ENCODE data around the gene LIMCH1.
"Not testable (repeated sequence)": the region's sequence is repeated elsewhere in the genome, so short reads cannot be mapped to it uniquely, and the experiment has no call there.

Gene LIMCH1

GRCh38 chr4:41727861-41728572 lies 190.1 kb downstream of the LIMCH1 start:
- DNase-seq (ENCODE audit: low spot score): no peak

GRCh38 chr4:41728573-41728913 lies 190.6 kb downstream of the LIMCH1 start:
- no peak for DNase-seq (ENCODE audit: low spot score)

- DNase-seq (ENCODE audit: low spot score): no peak
These were observed 193.7 kb downstream of the LIMCH1 start for GRCh38 chr4:41731569-41732126.

- no peak for DNase-seq (ENCODE audit: low spot score)
These were observed 196.4 kb downstream of the LIMCH1 start for GRCh38 chr4:41734371-41734770.

GRCh38 chr4:41737491-41737890 lies 199.5 kb downstream of the LIMCH1 start:
- not testable (repeated sequence) for DNase-seq (ENCODE audit: low spot score)

- no peak for DNase-seq (ENCODE audit: low spot score)
These were observed 203.4 kb downstream of the LIMCH1 start for GRCh38 chr4:41741354-41741753.

- no peak for DNase-seq (ENCODE audit: low spot score)
These were observed 206.8 kb downstream of the LIMCH1 start for GRCh38 chr4:41744572-41745291.

GRCh38 chr4:41745292-41746024 lies 207.5 kb downstream of the LIMCH1 start:
- DNase-seq (ENCODE audit: low spot score): no peak

- DNase-seq (ENCODE audit: low spot score): no peak
These were observed 208.1 kb downstream of the LIMCH1 start for GRCh38 chr4:41746025-41746439.

- no peak for DNase-seq (ENCODE audit: low spot score)
These were observed 208.7 kb downstream of the LIMCH1 start for GRCh38 chr4:41746440-41747229.

GRCh38 chr4:41747230-41748055 lies 209.5 kb downstream of the LIMCH1 start:
- DNase-seq (ENCODE audit: low spot score): no peak

GRCh38 chr4:41748074-41748570 lies 210.2 kb downstream of the LIMCH1 start:
- DNase-seq (ENCODE audit: low spot score): no peak

GRCh38 chr4:41748571-41749475 lies 210.9 kb downstream of the LIMCH1 start, which contains the start of gene PHOX2B:
PHOX2B (minus strand) TSS chr4:41748725; CDS start chr4:41748610, 115 bp downstream.
- no peak for DNase-seq (ENCODE audit: low spot score)

- no peak for DNase-seq (ENCODE audit: low spot score)
These were observed 211.7 kb downstream of the LIMCH1 start for GRCh38 chr4:41749631-41750039.

Data from left forelimb (tissue), 1 donor.